Trophoblast cell (in vitro differentiated cells and primary cell): ENCODE measurements around the gene USP47.

Source experiments
- DNase-seq, 2 donors: peaks; one replicate each; pipeline ENCODE4 v3.0.0-alpha.2; 2016
- H2AFZ ChIP-seq: 2 replicates; pipeline ENCODE4 v1.6.1; 2013; ENCODE audit warnings: low read length, moderate library complexity, mild to moderate bottlenecking; ENCODE audit not compliant: insufficient read depth, poor library complexity
- H2AK5ac ChIP-seq: 2 replicates; pipeline ENCODE4 v1.6.1; 2013; ENCODE audit warnings: mild to moderate bottlenecking, low read length
- H2BK120ac ChIP-seq: 2 replicates; pipeline ENCODE4 v1.6.1; 2013; ENCODE audit warnings: low read length, mild to moderate bottlenecking, moderate library complexity; ENCODE audit not compliant: insufficient read depth, poor library complexity
- H2BK12ac ChIP-seq: 2 replicates; pipeline ENCODE4 v1.6.1; 2013; ENCODE audit warnings: mild to moderate bottlenecking, low read length, moderate library complexity
- H2BK5ac ChIP-seq: 2 replicates; pipeline ENCODE4 v1.6.1; 2013; ENCODE audit warnings: low read length, low read depth, moderate library complexity, mild to moderate bottlenecking; ENCODE audit not compliant: poor library complexity
- H3K14ac ChIP-seq: 2 replicates; pipeline ENCODE4 v1.6.1; 2013; ENCODE audit warnings: mild to moderate bottlenecking, low read length
- H3K18ac ChIP-seq: 2 replicates; pipeline ENCODE4 v1.6.1; 2013; ENCODE audit warnings: mild to moderate bottlenecking, low read length
- H3K23ac ChIP-seq: 2 replicates; pipeline ENCODE4 v1.6.1; 2013; ENCODE audit warnings: low read length
- H3K27ac ChIP-seq: 2 replicates; pipeline ENCODE4 v1.5.1; 2013; ENCODE audit warnings: low read depth, mild to moderate bottlenecking, inconsistent platforms, low read length, moderate library complexity
- H3K27me3 ChIP-seq: 2 replicates; pipeline ENCODE4 v1.6.1; 2013; ENCODE audit warnings: inconsistent platforms, mild to moderate bottlenecking, low read length, moderate library complexity; ENCODE audit not compliant: insufficient read depth
- H3K36me3 ChIP-seq, 2 experiments: 1 replicate in 1 of 2; 2 replicates in 1 of 2; pipeline ENCODE4 v1.6.1; 2013; ENCODE audit warnings: low read length in 2 of 2, mild to moderate bottlenecking in 2 of 2, moderate library complexity in 1 of 2; ENCODE audit not compliant: insufficient read depth in 2 of 2, control insufficient read depth in 1 of 2
- H3K4ac ChIP-seq: 2 replicates; pipeline ENCODE4 v1.6.1; 2013; ENCODE audit warnings: low read depth, mild to moderate bottlenecking, low read length, moderate library complexity
- H3K4me1 ChIP-seq, 2 experiments: 1 replicate in 1 of 2; 2 replicates in 1 of 2; pipeline ENCODE4 v1.6.1; 2013; ENCODE audit warnings: low read length in 2 of 2, mild to moderate bottlenecking in 2 of 2, moderate library complexity in 1 of 2; ENCODE audit not compliant: insufficient read depth in 2 of 2, control insufficient read depth in 1 of 2
- H3K4me2 ChIP-seq: 2 replicates; pipeline ENCODE4 v1.6.1; 2013; ENCODE audit warnings: inconsistent platforms, mild to moderate bottlenecking, low read length, moderate library complexity
- H3K4me3 ChIP-seq: 2 replicates; pipeline ENCODE4 v1.5.1; 2013; ENCODE audit warnings: mild to moderate bottlenecking, low read depth, low read length, inconsistent platforms
- H3K79me1 ChIP-seq: one replicate; pipeline ENCODE4 v1.6.1; 2013; ENCODE audit warnings: low read length
- H3K79me2 ChIP-seq: 2 replicates; pipeline ENCODE4 v1.6.1; 2013; ENCODE audit warnings: low read length, mild to moderate bottlenecking; ENCODE audit not compliant: control insufficient read depth, insufficient read depth, poor library complexity
- H3K9ac ChIP-seq: 2 replicates; pipeline ENCODE4 v1.6.1; 2013; ENCODE audit warnings: mild to moderate bottlenecking, low read length
- H3K9me3 ChIP-seq: 2 replicates; pipeline ENCODE4 v1.6.1; 2013; ENCODE audit warnings: low read depth, mild to moderate bottlenecking, control low read depth, inconsistent platforms, low read length; ENCODE audit not compliant: insufficient read depth
- H4K12ac ChIP-seq: 2 replicates; pipeline ENCODE4 v1.6.1; 2013; ENCODE audit warnings: low read depth, mild to moderate bottlenecking, low read length, moderate library complexity
- H4K8ac ChIP-seq: 2 replicates; pipeline ENCODE4 v1.6.1; 2013; ENCODE audit warnings: low read depth, mild to moderate bottlenecking, low read length, moderate library complexity
- H4K91ac ChIP-seq: one replicate; pipeline ENCODE4 v1.6.1; 2013; ENCODE audit warnings: low read depth, mild to moderate bottlenecking, low read length, moderate library complexity
- WGBS: extraction: QIAGEN DNeasy Blood & Tissue Kit; methylation state at CpG from one replicate; pipeline ENCODE4 v1.1.7; 2013; ENCODE audit warnings: missing lambda C conversion rate; ENCODE audit not compliant: insufficient read length, insufficient coverage; ENCODE audit errors: extremely low coverage; 5-methylcytosine and 5-hydroxymethylcytosine counted together

Gene USP47

DNA sequence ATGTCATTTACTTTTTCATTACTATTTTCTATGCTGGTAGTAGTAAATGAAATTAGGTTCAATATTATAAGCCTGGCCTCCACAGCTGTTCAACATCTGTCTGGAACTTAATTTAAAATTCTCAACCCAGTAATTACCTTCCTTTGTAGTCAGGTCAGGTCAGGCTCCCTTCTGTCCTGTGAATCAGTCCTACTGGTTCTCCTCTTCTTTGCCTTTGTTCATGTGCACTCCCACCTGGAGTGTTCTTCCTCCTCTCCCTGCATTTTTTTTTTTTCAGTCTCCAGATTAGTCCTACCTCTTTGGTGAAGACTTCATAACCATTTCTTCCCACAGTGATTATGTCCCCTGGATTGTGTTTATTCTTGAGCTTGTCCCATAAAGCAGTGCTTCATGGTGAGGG lies 98.8 kb downstream of the USP47 start:
- H4K91ac ChIP-seq, result no peak overlapping the region
- no peaks in the 10 kb centered on the region for H3K79me1 ChIP-seq
- H2AK5ac ChIP-seq, result no peak overlapping the region
- H3K9ac ChIP-seq, result no peak overlapping the region
- H3K4me1 ChIP-seq, result peaks cover 0 to 2% of the 10 kb centered on the region in 2 experiments
- H3K36me3 ChIP-seq, result peaks cover 0 to 8% of the 10 kb centered on the region in 2 experiments
- H4K12ac ChIP-seq, result no peak overlapping the region
- H2BK120ac ChIP-seq, result no peak overlapping the region
- no peak overlapping the region for H3K4me3 ChIP-seq
- no peak overlapping the region for H3K23ac ChIP-seq
- H4K8ac ChIP-seq, result no peak overlapping the region
- no peak overlapping the region for H3K27ac ChIP-seq
- no peak overlapping the region for H3K18ac ChIP-seq
- H3K27me3 ChIP-seq, result no peaks in the 10 kb centered on the region
- H2AFZ ChIP-seq, result no peak overlapping the region
- no peak overlapping the region for H2BK5ac ChIP-seq
- no peak overlapping the region for H3K4me2 ChIP-seq
- H3K9me3 ChIP-seq, result no peaks in the 10 kb centered on the region
- no peak overlapping the region for H2BK12ac ChIP-seq
- DNase-seq, result no peak
- no peak overlapping the region for H3K4ac ChIP-seq
- H3K14ac ChIP-seq, result no peak overlapping the region
- H3K79me2 ChIP-seq, result no peaks in the 10 kb centered on the region

DNA sequence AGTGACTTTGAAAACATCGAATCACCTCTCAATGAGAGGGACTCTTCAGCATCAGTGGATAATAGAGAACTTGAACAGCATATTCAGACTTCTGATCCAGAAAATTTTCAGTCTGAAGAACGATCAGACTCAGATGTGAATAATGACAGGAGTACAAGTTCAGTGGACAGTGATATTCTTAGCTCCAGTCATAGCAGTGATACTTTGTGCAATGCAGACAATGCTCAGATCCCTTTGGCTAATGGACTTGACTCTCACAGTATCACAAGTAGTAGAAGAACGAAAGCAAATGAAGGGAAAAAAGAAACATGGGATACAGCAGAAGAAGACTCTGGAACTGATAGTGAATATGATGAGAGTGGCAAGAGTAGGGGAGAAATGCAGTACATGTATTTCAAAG lies 100.9 kb downstream of the USP47 start:
- Histone ChIP-seq H2AK5ac (no peak overlapping the region), H3K4me3 (no peak overlapping the region), H3K14ac (no peak overlapping the region), H3K4me1 (peaks cover 0 to 2% of the 10 kb centered on the region in 2 experiments), H2AFZ (no peak overlapping the region), H2BK5ac (no peak overlapping the region), H4K8ac (no peak overlapping the region), H3K9ac (no peak overlapping the region), H3K79me2 (no peaks in the 10 kb centered on the region), H3K36me3 (peaks cover 0 to 8% of the 10 kb centered on the region in 2 experiments), H3K79me1 (no peaks in the 10 kb centered on the region), H3K18ac (no peak overlapping the region), H4K91ac (no peak overlapping the region), H4K12ac (no peak overlapping the region), H3K4ac (no peak overlapping the region), H3K23ac (peak overlapping the region; percentile 63), H2BK120ac (no peak overlapping the region), H3K27ac (no peak overlapping the region), H3K27me3 (no peaks in the 10 kb centered on the region), H3K4me2 (no peak overlapping the region), H2BK12ac (no peak overlapping the region), H3K9me3 (no peaks in the 10 kb centered on the region)
- no peak for DNase-seq
- no CpG with 5 or more reads among the region's 3 CpGs for WGBS

DNA sequence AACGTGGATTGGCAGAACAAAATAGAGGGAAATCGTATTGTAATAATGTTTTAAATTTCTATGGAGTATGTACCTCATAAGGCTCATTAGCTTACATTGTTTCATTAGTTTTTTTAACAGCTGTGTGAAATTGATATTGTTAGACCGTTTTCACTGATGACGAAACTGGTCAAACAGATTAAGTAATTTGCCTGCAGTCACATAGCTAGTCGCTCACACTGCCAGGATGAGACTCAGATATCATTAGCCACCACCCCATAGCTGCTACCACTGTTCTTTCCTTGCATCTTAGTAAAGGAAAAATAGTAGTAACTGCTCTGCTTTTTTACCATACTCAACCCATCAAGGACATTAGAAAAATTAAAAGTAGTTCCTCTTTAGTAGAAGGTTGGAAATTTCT lies 102.7 kb downstream of the USP47 start:
- Histone ChIP-seq H3K9me3 (no peaks in the 10 kb centered on the region), H3K4me3 (no peak overlapping the region), H2AFZ (no peak overlapping the region), H3K27ac (no peak overlapping the region), H3K79me1 (no peaks in the 10 kb centered on the region), H2BK5ac (no peak overlapping the region), H3K4ac (no peak overlapping the region), H4K8ac (no peak overlapping the region), H3K36me3 (peaks cover 0 to 8% of the 10 kb centered on the region in 2 experiments), H4K12ac (no peak overlapping the region), H3K79me2 (no peaks in the 10 kb centered on the region), H3K27me3 (no peaks in the 10 kb centered on the region), H3K4me2 (no peak overlapping the region), H4K91ac (no peak overlapping the region), H3K14ac (no peak overlapping the region), H2BK12ac (no peak overlapping the region), H3K4me1 (no peaks in the 10 kb centered on the region), H2AK5ac (no peak overlapping the region), H3K9ac (no peak overlapping the region), H3K18ac (no peak overlapping the region), H3K23ac (no peak overlapping the region), H2BK120ac (no peak overlapping the region)
- no CpG with 5 or more reads among the region's 5 CpGs for WGBS
- no peak for DNase-seq

GRCh38 chr11:11946180-11946579 lies 104.4 kb downstream of the USP47 start:
- WGBS, result no CpG with 5 or more reads among the region's 2 CpGs
- Histone ChIP-seq H3K23ac (no peak overlapping the region), H4K8ac (no peak overlapping the region), H4K91ac (no peak overlapping the region), H3K4me1 (no peaks in the 10 kb centered on the region), H3K36me3 (peaks cover 0 to 10% of the 10 kb centered on the region in 2 experiments), H3K4me3 (no peak overlapping the region), H3K4me2 (no peak overlapping the region), H3K18ac (no peak overlapping the region), H2BK12ac (no peak overlapping the region), H3K14ac (no peak overlapping the region), H3K9me3 (no peaks in the 10 kb centered on the region), H3K79me2 (no peaks in the 10 kb centered on the region), H2BK5ac (no peak overlapping the region), H2AFZ (no peak overlapping the region), H3K79me1 (no peaks in the 10 kb centered on the region), H3K27ac (no peak overlapping the region), H2BK120ac (no peak overlapping the region), H4K12ac (no peak overlapping the region), H3K9ac (no peak overlapping the region), H3K27me3 (no peaks in the 10 kb centered on the region), H3K4ac (no peak overlapping the region), H2AK5ac (no peak overlapping the region)
- DNase-seq, result no peak
